Upper lobe of left lung (tissue), 6 donors: Measurements from ENCODE around the gene MTPN. TPM values are rescaled to one million over a fixed set of nuclear protein-coding genes. Genes with fewer than 3 reads are reported as not detected.

ENCODE experiments used
- ATAC-seq, 2 donors: fragments of 200-7000 bp; cut with Tn5 transposase; one replicate each; pipeline ENCODE4 v1.9.1; 2022; ENCODE audit warnings: mild to moderate bottlenecking in 2 of 2, moderate library complexity in 2 of 2; ENCODE audit not compliant: low FRiP score in 2 of 2
- DNase-seq, 2 donors: peaks; one replicate each; pipeline ENCODE4 v3.0.0-alpha.2; 2019 to 2020
- H3K27ac ChIP-seq, 4 donors: fragments of 200-600 bp; sonication (generic); one replicate each; pipeline ENCODE4 v1.5.1; 2016 to 2019
- H3K27me3 ChIP-seq, 4 donors: fragments of 200-600 bp; sonication (generic); one replicate each; pipeline ENCODE4 v1.5.1; 2017 to 2019
- H3K36me3 ChIP-seq, 4 donors: fragments of 200-600 bp; sonication (generic); one replicate each; pipeline ENCODE4 v1.5.1; 2016 to 2019
- H3K4me1 ChIP-seq, 4 donors: fragments of 200-600 bp; sonication (generic); one replicate each; pipeline ENCODE4 v1.5.1; 2018 to 2019
- H3K4me3 ChIP-seq, 4 donors: fragments of 200-600 bp; sonication (generic); one replicate each; pipeline ENCODE4 v1.5.1; 2017 to 2019; ENCODE audit warnings: mild to moderate bottlenecking in 2 of 4, moderate library complexity in 1 of 4
- H3K9me3 ChIP-seq, 4 donors: fragments of 200-600 bp; sonication (generic); one replicate each; pipeline ENCODE4 v1.5.1; 2018 to 2019
- CTCF ChIP-seq, 6 experiments: fragments of 450-650 bp in 4 of 6; fragments of 200-600 bp in 2 of 6; sonication (generic) in 2 of 6; IDR thresholded peaks; one replicate each; pipeline ENCODE4 v1.5.1; 2016 to 2019; ENCODE audit warnings: antibody characterized with exemption in 6 of 6
- EP300 ChIP-seq, 4 donors: sonication (generic); formaldehyde crosslinking; IDR thresholded peaks; one replicate each; pipeline ENCODE4 v1.5.1; 2017; ENCODE audit warnings: antibody characterized with exemption in 4 of 4, control low read depth in 2 of 4
- POLR2A ChIP-seq, 4 donors: fragments of 450-650 bp; IDR thresholded peaks; one replicate each; pipeline ENCODE4 v1.5.1; 2016 to 2017; ENCODE audit warnings: antibody characterized with exemption in 4 of 4, mild to moderate bottlenecking in 2 of 4
- POLR2AphosphoS5 ChIP-seq, 2 donors: sonication (generic); formaldehyde crosslinking; IDR thresholded peaks; one replicate each; pipeline ENCODE4 v1.5.1; 2017; ENCODE audit warnings: antibody characterized with exemption in 2 of 2
- WGBS, 2 donors: methylation state at CpG; one replicate each; pipeline ENCODE4 v1.1.5; 2017 to 2018; 5-methylcytosine and 5-hydroxymethylcytosine counted together
- total RNA-seq, 6 donors: library from RNA; depleted of rRNA in 4 of 6; stranded (reverse); fragments of >200 nt in 4 of 6; gene quantifications; one replicate each; pipeline versions ENCODE4 v1.1.0 to v1.2.1, GENCODE V29; 2016 to 2021
- donor health status: DM: no; HTN: no; CAD: no; lungs with moderate emphysema.
- donor health status: DM: no; HTN: yes; CAD: no; lungs with severe emphysema.

Gene MTPN
- total RNA-seq, 6 donors from 2014 or later = 34.2 to 145 (median 87.3) TPM

- Histone ChIP-seq H3K4me3 (no peak overlapping the region), H3K36me3 (no peaks in the 10 kb centered on the region), H3K27me3 (no peaks in the 10 kb centered on the region), H3K4me1 (no peaks in the 10 kb centered on the region), H3K27ac (no peak overlapping the region), H3K9me3 (no peaks in the 10 kb centered on the region)
- ATAC-seq (no peak), DNase-seq (no peak)
- TF ChIP-seq POLR2AphosphoS5 (IDR thresholded peaks at IDR 0.05) (no peak), POLR2A (IDR thresholded peaks at IDR 0.05) (no peak), CTCF (IDR thresholded peaks at IDR 0.05) (no peak), EP300 (IDR thresholded peaks at IDR 0.05) (no peak)
- WGBS, 2 donors = 71 to 82% methylated on average over 3 of the region's 3 CpGs
Measured at GRCh38 chr7:135894816-135895215, 82.3 kb downstream of the MTPN start.

GRCh38 chr7:135889823-135890222 lies 87.3 kb downstream of the MTPN start:
- H3K4me1 ChIP-seq = no peaks in the 10 kb centered on the region
- no peaks in the 10 kb centered on the region for H3K36me3 ChIP-seq
- H3K9me3 ChIP-seq = no peaks in the 10 kb centered on the region
- no peak overlapping the region for H3K27ac ChIP-seq
- WGBS, 2 donors = 92 to 93% methylated on average over 6 of the region's 6 CpGs
- no peak overlapping the region for H3K4me3 ChIP-seq
- TF ChIP-seq CTCF (IDR thresholded peaks at IDR 0.05) (no peak), POLR2A (IDR thresholded peaks at IDR 0.05) (no peak), POLR2AphosphoS5 (IDR thresholded peaks at IDR 0.05) (no peak), EP300 (IDR thresholded peaks at IDR 0.05) (no peak)
- no peaks in the 10 kb centered on the region for H3K27me3 ChIP-seq
- ATAC-seq (no peak), DNase-seq (no peak)

GRCh38 chr7:135888740-135889139 lies 88.4 kb downstream of the MTPN start:
- WGBS, 2 donors = 90 to 96% methylated on average over 5 of the region's 5 CpGs
- Histone ChIP-seq H3K27ac (no peak overlapping the region), H3K4me1 (no peaks in the 10 kb centered on the region), H3K9me3 (no peaks in the 10 kb centered on the region), H3K27me3 (no peaks in the 10 kb centered on the region), H3K36me3 (no peaks in the 10 kb centered on the region), H3K4me3 (no peak overlapping the region)
- TF ChIP-seq CTCF (IDR thresholded peaks at IDR 0.05) (no peak), POLR2A (IDR thresholded peaks at IDR 0.05) (no peak), EP300 (IDR thresholded peaks at IDR 0.05) (no peak), POLR2AphosphoS5 (IDR thresholded peaks at IDR 0.05) (no peak)
- ATAC-seq (no peak), DNase-seq (no peak)

- Histone ChIP-seq H3K36me3 (no peaks in the 10 kb centered on the region), H3K4me3 (no peak overlapping the region), H3K4me1 (no peaks in the 10 kb centered on the region), H3K27me3 (no peaks in the 10 kb centered on the region), H3K9me3 (no peaks in the 10 kb centered on the region), H3K27ac (no peak overlapping the region)
- ATAC-seq (no peak), DNase-seq (no peak)
- 77 to 80% methylated on average over 5 of the region's 5 CpGs for WGBS, 2 donors
- TF ChIP-seq POLR2AphosphoS5 (IDR thresholded peaks at IDR 0.05) (no peak), CTCF (IDR thresholded peaks at IDR 0.05) (no peak), POLR2A (IDR thresholded peaks at IDR 0.05) (no peak), EP300 (IDR thresholded peaks at IDR 0.05) (no peak)
Measured at GRCh38 chr7:135886345-135887132, 90.6 kb downstream of the MTPN start.
